GM10266 (cell line): ENCODE measurements around the gene INPP4B.

Experiments
- DNase-seq: peaks from one replicate; pipeline ENCODE4 v3.0.0; 2012; ENCODE audit errors: extremely low spot score
- TF ChIP-seq, protein P1 (sequence below): IDR thresholded peaks from 2 replicates; pipeline ENCODE4 v1.5.1; 2012; ENCODE audit warnings: mild to moderate bottlenecking, low read depth; ENCODE audit not compliant: control insufficient read depth, insufficient read depth; ENCODE audit errors: missing control alignments

Gene INPP4B

GRCh38 chr4:142419712-142420111 lies 426.4 kb downstream of the INPP4B start:
- DNase-seq, result no peak
- TF ChIP-seq, protein P1, sequence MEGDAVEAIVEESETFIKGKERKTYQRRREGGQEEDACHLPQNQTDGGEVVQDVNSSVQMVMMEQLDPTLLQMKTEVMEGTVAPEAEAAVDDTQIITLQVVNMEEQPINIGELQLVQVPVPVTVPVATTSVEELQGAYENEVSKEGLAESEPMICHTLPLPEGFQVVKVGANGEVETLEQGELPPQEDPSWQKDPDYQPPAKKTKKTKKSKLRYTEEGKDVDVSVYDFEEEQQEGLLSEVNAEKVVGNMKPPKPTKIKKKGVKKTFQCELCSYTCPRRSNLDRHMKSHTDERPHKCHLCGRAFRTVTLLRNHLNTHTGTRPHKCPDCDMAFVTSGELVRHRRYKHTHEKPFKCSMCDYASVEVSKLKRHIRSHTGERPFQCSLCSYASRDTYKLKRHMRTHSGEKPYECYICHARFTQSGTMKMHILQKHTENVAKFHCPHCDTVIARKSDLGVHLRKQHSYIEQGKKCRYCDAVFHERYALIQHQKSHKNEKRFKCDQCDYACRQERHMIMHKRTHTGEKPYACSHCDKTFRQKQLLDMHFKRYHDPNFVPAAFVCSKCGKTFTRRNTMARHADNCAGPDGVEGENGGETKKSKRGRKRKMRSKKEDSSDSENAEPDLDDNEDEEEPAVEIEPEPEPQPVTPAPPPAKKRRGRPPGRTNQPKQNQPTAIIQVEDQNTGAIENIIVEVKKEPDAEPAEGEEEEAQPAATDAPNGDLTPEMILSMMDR, result no peak

DNA sequence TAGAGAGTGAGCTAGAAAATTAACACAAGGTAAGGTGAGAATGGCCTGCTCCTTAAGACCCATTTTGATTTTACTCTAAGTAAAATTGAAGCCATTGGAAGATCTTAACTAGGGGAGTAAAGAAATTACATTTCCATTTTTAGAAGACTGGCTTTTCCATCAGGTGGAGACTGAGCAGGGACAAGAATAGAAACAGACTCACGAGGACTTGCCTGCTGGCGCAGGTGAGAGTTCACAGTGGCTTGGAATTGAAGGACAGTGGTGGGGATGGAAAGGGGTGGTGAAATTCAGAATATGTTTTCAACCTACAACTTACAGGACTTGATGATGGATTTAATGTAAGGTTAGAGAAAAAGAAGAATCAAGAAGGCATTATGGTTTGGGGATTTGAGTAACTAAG lies 427.4 kb downstream of the INPP4B start:
- DNase-seq, result no peak
- TF ChIP-seq, protein P1, result no peak

DNA sequence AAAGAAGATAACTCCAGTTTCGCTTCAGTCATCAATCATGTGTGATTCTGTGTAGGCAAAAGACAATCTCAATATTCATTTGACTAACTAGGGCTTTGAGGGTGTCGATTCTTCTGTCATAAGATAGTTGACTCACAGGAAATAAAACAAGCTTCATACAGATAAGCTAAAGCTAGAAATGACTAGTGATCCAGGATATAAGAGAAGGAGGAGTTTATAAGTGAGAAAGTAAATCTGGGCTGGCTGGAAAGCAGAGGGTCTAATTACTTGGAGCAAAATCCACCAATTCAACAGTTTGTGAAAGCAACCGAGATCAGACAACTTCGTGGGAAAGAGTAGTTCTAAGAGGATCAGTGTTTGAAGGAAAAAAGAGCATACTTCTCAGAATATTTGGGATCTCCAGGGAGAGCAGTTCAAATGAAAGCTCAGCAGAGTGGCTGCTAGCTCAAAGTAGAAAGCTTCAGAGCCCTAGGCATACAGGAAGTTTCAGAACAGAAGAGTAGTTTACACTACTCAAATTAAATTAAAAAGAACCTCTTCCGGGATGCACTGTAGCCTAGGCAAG lies 429.3 kb downstream of the INPP4B start:
- TF ChIP-seq, protein P1, result no peak
- no peak for DNase-seq

DNA sequence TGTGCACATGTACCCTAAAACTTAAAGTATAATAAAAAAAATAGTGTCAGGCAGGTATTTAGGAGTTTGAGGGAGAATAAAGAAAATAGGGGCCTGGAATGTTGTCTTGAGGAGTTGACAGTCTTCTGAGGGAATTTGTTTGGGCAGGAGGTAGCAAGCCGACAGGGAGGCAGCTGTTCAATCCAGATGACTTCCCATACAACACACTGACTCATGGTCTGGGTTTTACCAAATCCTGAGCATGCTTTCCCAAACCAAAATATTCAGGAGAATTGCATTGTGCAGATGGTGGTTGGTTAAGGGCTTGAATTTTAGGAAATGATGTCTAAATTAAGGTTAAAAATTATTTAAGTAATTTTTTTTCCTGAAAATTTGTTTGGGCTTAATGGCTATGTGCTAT lies 430.0 kb downstream of the INPP4B start:
- no peak for DNase-seq
- TF ChIP-seq, protein P1, result no peak

- no peak for DNase-seq
- TF ChIP-seq, protein P1, result no peak
These were observed 431.6 kb downstream of the INPP4B start for GRCh38 chr4:142414366-142414990.

DNA sequence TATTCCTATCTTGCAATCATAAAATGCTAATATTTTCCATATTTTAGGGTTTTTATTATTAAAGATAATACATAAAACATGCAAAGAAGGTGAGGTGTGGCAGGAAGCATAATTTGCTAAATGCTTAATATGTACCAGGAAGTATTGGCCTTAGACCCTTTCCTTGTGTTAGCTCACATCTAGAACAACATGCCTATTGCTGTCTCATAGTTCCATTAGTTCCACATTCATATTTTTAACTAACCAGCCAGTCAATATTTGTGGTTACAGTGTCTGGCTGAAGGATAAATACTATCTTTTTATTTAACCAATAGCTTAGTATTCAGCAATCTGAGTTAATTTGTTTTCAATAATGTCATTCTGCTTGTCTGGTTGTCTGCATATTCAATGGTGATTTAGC lies 432.6 kb downstream of the INPP4B start:
- DNase-seq, result no peak
- TF ChIP-seq, protein P1, result no peak

GRCh38 chr4:142411993-142412392 lies 434.1 kb downstream of the INPP4B start:
- TF ChIP-seq, protein P1, result no peak

More at GRCh38 chr4:142411993-142412392, 434.1 kb downstream of the INPP4B start:
- no peak for DNase-seq
